Neural crest cell (in vitro differentiated cells): ENCODE measurements around the gene TEAD4. TPM values are rescaled to one million over a fixed set of nuclear protein-coding genes. Genes with fewer than 3 reads are reported as not detected.
A peak's percentile ranks its signal among the peaks of the same experiment; 100 is the strongest.

Experiments used
- DNase-seq: peaks from one replicate; pipeline ENCODE4 v3.0.0; 2021; ENCODE audit warnings: low read depth, mixed read lengths, low spot score
- H3K27ac Mint-ChIP-seq: one replicate; pipeline ENCODE4 v1.8.0; 2021; ENCODE audit warnings: mild to moderate bottlenecking, mixed read lengths; ENCODE audit not compliant: unreplicated experiment
- H3K27me3 Mint-ChIP-seq: 2 replicates; pipeline ENCODE4 v1.8.0; 2021; ENCODE audit warnings: low read depth, mild to moderate bottlenecking, mixed read lengths
- H3K36me3 Mint-ChIP-seq: 2 replicates; pipeline ENCODE4 v1.8.0; 2021; ENCODE audit warnings: low read depth, mild to moderate bottlenecking, mixed read lengths
- H3K4me1 Mint-ChIP-seq: 2 replicates; pipeline ENCODE4 v1.8.0; 2021; ENCODE audit warnings: mixed read lengths
- H3K4me3 Mint-ChIP-seq: one replicate; pipeline ENCODE4 v1.8.0; 2021; ENCODE audit warnings: mild to moderate bottlenecking, mixed read lengths
- H3K9me3 Mint-ChIP-seq: 2 replicates; pipeline ENCODE4 v1.8.0; 2021; ENCODE audit warnings: mixed read lengths
- total RNA-seq: library from RNA; stranded (reverse); gene quantifications from 2 replicates; pipeline ENCODE4 v1.2.1, GENCODE V29; 2021
- TF ChIP-seq, protein P1 (sequence below): fragments of 200-600 bp; sonication (generic); conservative IDR thresholded peaks from 2 replicates; pipeline ENCODE4 v1.5.0; 2021; ENCODE audit warnings: antibody characterized with exemption, mild to moderate bottlenecking

TEAD4 gene
- total RNA-seq, 1 donor from 2014 or later = 30.9 TPM

- DNase-seq = no peak
- no peaks in the 10 kb centered on the region for H3K9me3 Mint-ChIP-seq
- H3K36me3 Mint-ChIP-seq = peaks cover 14% of the 10 kb centered on the region
- H3K4me1 Mint-ChIP-seq = no peaks in the 10 kb centered on the region
- TF ChIP-seq, protein P1, sequence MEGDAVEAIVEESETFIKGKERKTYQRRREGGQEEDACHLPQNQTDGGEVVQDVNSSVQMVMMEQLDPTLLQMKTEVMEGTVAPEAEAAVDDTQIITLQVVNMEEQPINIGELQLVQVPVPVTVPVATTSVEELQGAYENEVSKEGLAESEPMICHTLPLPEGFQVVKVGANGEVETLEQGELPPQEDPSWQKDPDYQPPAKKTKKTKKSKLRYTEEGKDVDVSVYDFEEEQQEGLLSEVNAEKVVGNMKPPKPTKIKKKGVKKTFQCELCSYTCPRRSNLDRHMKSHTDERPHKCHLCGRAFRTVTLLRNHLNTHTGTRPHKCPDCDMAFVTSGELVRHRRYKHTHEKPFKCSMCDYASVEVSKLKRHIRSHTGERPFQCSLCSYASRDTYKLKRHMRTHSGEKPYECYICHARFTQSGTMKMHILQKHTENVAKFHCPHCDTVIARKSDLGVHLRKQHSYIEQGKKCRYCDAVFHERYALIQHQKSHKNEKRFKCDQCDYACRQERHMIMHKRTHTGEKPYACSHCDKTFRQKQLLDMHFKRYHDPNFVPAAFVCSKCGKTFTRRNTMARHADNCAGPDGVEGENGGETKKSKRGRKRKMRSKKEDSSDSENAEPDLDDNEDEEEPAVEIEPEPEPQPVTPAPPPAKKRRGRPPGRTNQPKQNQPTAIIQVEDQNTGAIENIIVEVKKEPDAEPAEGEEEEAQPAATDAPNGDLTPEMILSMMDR = no peak
- H3K27ac Mint-ChIP-seq = peak overlapping the region; percentile 65
- no peaks in the 10 kb centered on the region for H3K27me3 Mint-ChIP-seq
- H3K4me3 Mint-ChIP-seq = no peak overlapping the region
These were observed 63.8 kb downstream of the TEAD4 start for GRCh38 chr12:3022961-3023360.

- Mint-ChIP-seq H3K4me1 (no peaks in the 10 kb centered on the region), H3K36me3 (peaks cover under 1% of the 10 kb centered on the region), H3K27me3 (no peaks in the 10 kb centered on the region), H3K9me3 (no peaks in the 10 kb centered on the region), H3K27ac (no peak overlapping the region), H3K4me3 (no peak overlapping the region)
- no peak for DNase-seq
- TF ChIP-seq, protein P1 = no peak
These were observed 68.9 kb downstream of the TEAD4 start for GRCh38 chr12:3028108-3028507.

GRCh38 chr12:3030821-3031429 lies 71.7 kb downstream of the TEAD4 start:
- H3K27ac Mint-ChIP-seq = peak overlapping the region; percentile 78
- no peaks in the 10 kb centered on the region for H3K36me3 Mint-ChIP-seq
- TF ChIP-seq, protein P1 = no peak
- DNase-seq = no peak
- no peaks in the 10 kb centered on the region for H3K27me3 Mint-ChIP-seq
- H3K4me1 Mint-ChIP-seq = peaks cover 12% of the 10 kb centered on the region
- H3K9me3 Mint-ChIP-seq = no peaks in the 10 kb centered on the region
- H3K4me3 Mint-ChIP-seq = no peak overlapping the region

DNA sequence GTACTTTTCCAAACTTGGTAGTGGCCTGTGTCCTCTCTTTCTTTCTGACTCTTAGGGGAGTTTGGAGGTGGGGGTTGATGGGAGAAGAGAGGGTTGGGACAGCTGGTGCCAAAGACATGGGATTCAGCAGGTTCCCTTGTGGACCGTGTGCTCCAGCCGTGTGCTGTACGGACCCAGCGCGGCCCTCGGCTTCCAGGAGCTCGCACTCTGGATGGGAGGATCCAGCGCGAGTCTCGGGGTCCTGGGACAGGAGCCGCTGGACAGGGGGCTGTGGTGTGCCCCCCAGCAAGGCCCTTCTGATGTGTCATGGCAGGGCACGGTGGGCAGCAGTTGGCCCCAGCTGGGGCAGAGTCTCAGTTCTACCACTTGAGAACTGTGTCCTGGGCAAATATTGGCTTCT lies 73.0 kb downstream of the TEAD4 start:
- Mint-ChIP-seq H3K4me3 (no peak overlapping the region), H3K4me1 (peaks cover 21% of the 10 kb centered on the region), H3K36me3 (no peaks in the 10 kb centered on the region), H3K27ac (no peak overlapping the region), H3K9me3 (no peaks in the 10 kb centered on the region), H3K27me3 (no peaks in the 10 kb centered on the region)
- TF ChIP-seq, protein P1 = no peak
- no peak for DNase-seq

DNA sequence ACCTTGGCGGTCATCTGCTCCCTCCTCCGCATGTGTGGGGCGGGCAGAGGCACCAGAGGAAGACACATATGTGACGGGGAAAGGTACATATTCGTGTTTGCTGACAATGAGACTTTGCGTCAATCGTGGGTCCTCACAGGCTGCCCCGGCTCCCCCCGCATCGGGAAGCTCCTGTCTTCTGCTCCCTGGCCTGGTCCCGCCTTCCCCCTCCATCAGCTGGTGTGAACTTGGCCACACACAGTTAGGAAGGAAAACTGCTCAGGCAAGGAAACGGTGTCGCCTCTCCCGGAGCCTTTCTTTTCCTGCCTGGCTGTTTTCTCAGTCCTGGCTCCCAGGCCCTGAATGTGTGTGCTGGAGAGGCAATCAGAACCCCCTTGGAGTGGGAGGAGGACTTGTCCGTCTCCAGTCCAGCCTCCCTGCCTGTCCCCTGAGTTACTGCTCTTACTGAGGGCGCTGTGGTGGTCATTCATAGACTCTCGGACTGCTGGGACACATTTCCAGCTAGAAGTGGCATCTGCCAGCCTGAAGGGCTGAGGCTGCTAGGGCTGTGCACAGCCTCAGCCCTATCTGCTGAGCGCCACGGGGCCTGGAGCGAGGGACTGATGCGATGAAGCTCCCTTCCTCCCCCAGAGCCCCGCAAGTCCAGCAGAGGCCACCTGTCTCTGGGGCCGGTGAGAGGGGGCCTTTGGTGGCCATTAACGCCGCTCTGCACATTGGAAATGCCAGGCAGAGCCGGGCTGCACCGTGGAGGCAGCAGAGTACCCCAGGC lies 73.8 kb downstream of the TEAD4 start:
- H3K4me1 Mint-ChIP-seq = peaks cover 21% of the 10 kb centered on the region
- DNase-seq = no peak
- H3K4me3 Mint-ChIP-seq = no peak overlapping the region
- no peak overlapping the region for H3K27ac Mint-ChIP-seq
- H3K9me3 Mint-ChIP-seq = no peaks in the 10 kb centered on the region
- H3K27me3 Mint-ChIP-seq = no peaks in the 10 kb centered on the region
- H3K36me3 Mint-ChIP-seq = no peaks in the 10 kb centered on the region
- TF ChIP-seq, protein P1 = no peak
